HL-60 (cell line): ENCODE results near the gene CTBP2.

Experiments used
- CTCF ChIP-seq: IDR thresholded peaks from one replicate; pipeline ENCODE4 v1.5.1; 2011; ENCODE audit warnings: low read length, control low read depth, inconsistent platforms; ENCODE audit not compliant: insufficient read depth
- GABPA ChIP-seq: IDR thresholded peaks from 2 replicates; pipeline ENCODE4 v1.6.1; 2012; ENCODE audit warnings: low read depth
- POLR2AphosphoS5 ChIP-seq: IDR thresholded peaks from 2 replicates; pipeline ENCODE4 v1.6.1; 2012; ENCODE audit warnings: low read depth
- REST ChIP-seq: IDR thresholded peaks from 2 replicates; pipeline ENCODE4 v1.6.1; 2012; ENCODE audit warnings: low read depth; ENCODE audit not compliant: insufficient replicate concordance

GRCh38 chr10:125018576-125019143 lies 141.7 kb downstream of the CTBP2 start:
- TF ChIP-seq CTCF (no peak), POLR2AphosphoS5 (no peak), GABPA (no peak), REST (no peak)
